IPS DF 4.7 (cell line): ENCODE data around the gene SCNN1A.
"Not testable (repeated sequence)": the region's sequence is repeated elsewhere in the genome, so short reads cannot be mapped to it uniquely, and the experiment has no call there.

ENCODE experiments used
- DNase-seq: peaks from one replicate; pipeline ENCODE4 v3.0.0-alpha.2; 2013; ENCODE audit warnings: low spot score; ENCODE audit errors: extremely low read depth

The SCNN1A gene

GRCh38 chr12:6351622-6352021, 23.7 kb downstream of the SCNN1A start:
- no peak for DNase-seq

- DNase-seq: no peak
Measured at GRCh38 chr12:6347367-6348338, 27.7 kb downstream of the SCNN1A start.

GRCh38 chr12:6346942-6347341, 28.4 kb downstream of the SCNN1A start:
- DNase-seq: no peak

- no peak for DNase-seq
Measured at GRCh38 chr12:6346235-6346832, 29.0 kb downstream of the SCNN1A start.

GRCh38 chr12:6345319-6346091, 29.9 kb downstream of the SCNN1A start:
- no peak for DNase-seq

GRCh38 chr12:6344101-6344660, 31.2 kb downstream of the SCNN1A start:
- DNase-seq: not testable (repeated sequence)

GRCh38 chr12:6343518-6343917, 31.8 kb downstream of the SCNN1A start:
- no peak for DNase-seq

- no peak for DNase-seq
Measured at GRCh38 chr12:6342140-6342889, 33.0 kb downstream of the SCNN1A start.

GRCh38 chr12:6341417-6342139, 33.8 kb downstream of the SCNN1A start, which contains the start of gene TNFRSF1A:
Gene TNFRSF1A (minus strand): TSS chr12:6342076. CDS start chr12:6341814, 262 bp downstream.
- DNase-seq: no peak

GRCh38 chr12:6340745-6341416, 34.5 kb downstream of the SCNN1A start:
- DNase-seq: no peak

GRCh38 chr12:6340032-6340638, 35.2 kb downstream of the SCNN1A start:
- no peak for DNase-seq

GRCh38 chr12:6338955-6339354, 36.4 kb downstream of the SCNN1A start:
- no peak for DNase-seq

- DNase-seq: not testable (repeated sequence)
Measured at GRCh38 chr12:6338536-6338935, 36.8 kb downstream of the SCNN1A start.

- DNase-seq: no peak
Measured at GRCh38 chr12:6337958-6338433, 37.4 kb downstream of the SCNN1A start.

- no peak for DNase-seq
Measured at GRCh38 chr12:6336889-6337853, 38.2 kb downstream of the SCNN1A start.

- DNase-seq: peak; percentile 96
Measured at GRCh38 chr12:6336079-6336888, 39.1 kb downstream of the SCNN1A start.
